Gastrocnemius medialis (tissue), 4 donors: ENCODE data around the gene CTR9.

Experiments
- POLR2A ChIP-seq, 2 donors: fragments of 450-650 bp; IDR thresholded peaks; one replicate each; pipeline ENCODE4 v1.6.1; 2017; ENCODE audit warnings: antibody characterized with exemption in 2 of 2, mild to moderate bottlenecking in 2 of 2, moderate library complexity in 2 of 2
- TF ChIP-seq, protein P1 (sequence below), 5 experiments: fragments of 450-650 bp in 3 of 5; fragments of 200-600 bp in 2 of 5; sonication (generic) in 2 of 5; IDR thresholded peaks in 4 of 5; conservative IDR thresholded peaks in 1 of 5; 1 replicate in 4 of 5; 2 replicates in 1 of 5; pipeline ENCODE4 v1.5.1; 2016 to 2019; ENCODE audit warnings: antibody characterized with exemption in 5 of 5, mild to moderate bottlenecking in 3 of 5, moderate library complexity in 3 of 5

DNA sequence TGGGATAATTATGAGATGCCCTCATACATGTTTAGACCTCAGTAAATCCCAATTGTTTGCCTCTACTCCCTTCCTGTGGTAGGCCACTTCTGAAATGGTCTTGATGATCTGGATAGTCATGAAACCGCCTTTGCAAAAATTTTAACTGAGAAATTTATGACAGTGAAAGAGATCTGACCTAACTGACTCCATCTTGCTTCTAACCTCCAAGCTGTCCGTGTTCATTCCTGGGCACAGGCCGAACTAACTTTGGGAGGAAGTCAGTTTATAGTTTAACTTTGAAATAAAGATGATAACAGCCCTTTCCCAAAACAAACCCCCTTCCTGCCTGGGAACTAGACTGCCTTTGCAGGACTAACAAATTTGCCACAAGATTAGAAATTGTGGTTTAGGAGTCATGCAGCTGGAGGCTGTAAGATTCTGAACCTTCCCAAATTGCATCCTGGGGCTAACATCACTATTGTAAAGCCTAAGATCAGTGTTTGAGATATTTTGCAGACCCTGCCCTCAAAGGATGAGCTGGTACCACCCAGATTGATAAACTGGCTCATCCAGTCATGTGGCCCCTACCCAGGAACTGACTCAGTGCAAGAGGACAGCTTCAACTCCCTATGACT lies 19.9 kb upstream of the CTR9 start:
- TF ChIP-seq, protein P1, sequence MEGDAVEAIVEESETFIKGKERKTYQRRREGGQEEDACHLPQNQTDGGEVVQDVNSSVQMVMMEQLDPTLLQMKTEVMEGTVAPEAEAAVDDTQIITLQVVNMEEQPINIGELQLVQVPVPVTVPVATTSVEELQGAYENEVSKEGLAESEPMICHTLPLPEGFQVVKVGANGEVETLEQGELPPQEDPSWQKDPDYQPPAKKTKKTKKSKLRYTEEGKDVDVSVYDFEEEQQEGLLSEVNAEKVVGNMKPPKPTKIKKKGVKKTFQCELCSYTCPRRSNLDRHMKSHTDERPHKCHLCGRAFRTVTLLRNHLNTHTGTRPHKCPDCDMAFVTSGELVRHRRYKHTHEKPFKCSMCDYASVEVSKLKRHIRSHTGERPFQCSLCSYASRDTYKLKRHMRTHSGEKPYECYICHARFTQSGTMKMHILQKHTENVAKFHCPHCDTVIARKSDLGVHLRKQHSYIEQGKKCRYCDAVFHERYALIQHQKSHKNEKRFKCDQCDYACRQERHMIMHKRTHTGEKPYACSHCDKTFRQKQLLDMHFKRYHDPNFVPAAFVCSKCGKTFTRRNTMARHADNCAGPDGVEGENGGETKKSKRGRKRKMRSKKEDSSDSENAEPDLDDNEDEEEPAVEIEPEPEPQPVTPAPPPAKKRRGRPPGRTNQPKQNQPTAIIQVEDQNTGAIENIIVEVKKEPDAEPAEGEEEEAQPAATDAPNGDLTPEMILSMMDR (IDR thresholded peaks at IDR 0.05 in 4 of 5, conservative IDR thresholded peaks at IDR 0.05 in 1 of 5) = no peak
- no peak for TF ChIP-seq POLR2A (IDR thresholded peaks at IDR 0.05)
